Thyroid gland (tissue), 4 donors: ENCODE data around the gene ADAMTS13. TPM values are rescaled to one million over a fixed set of nuclear protein-coding genes. Genes with fewer than 3 reads are reported as not detected.

Experiments
- DNase-seq, 2 donors: peaks; one replicate each; pipeline ENCODE4 v3.0.0-alpha.2; 2019
- H3K27ac ChIP-seq, 3 donors: fragments of 200-600 bp; sonication (generic); 1 replicate in 2 of 3; 2 replicates in 1 of 3; pipeline ENCODE4 v1.5.1; 2016 to 2019; ENCODE audit warnings: mild to moderate bottlenecking in 1 of 3, moderate library complexity in 1 of 3
- H3K27me3 ChIP-seq: fragments of 200-600 bp; sonication (generic); one replicate; pipeline ENCODE4 v1.5.1; 2019
- H3K36me3 ChIP-seq, 2 donors: fragments of 200-600 bp; sonication (generic); one replicate each; pipeline ENCODE4 v1.5.1; 2016 to 2019
- H3K4me1 ChIP-seq, 2 donors: fragments of 200-600 bp; sonication (generic); one replicate each; pipeline ENCODE4 v1.5.1; 2017 to 2019
- H3K4me3 ChIP-seq, 3 donors: fragments of 200-600 bp; sonication (generic); replicated peaks in 1 of 3; 1 replicate in 2 of 3; 2 replicates in 1 of 3; pipeline ENCODE4 v1.5.1; 2016; ENCODE audit warnings: mild to moderate bottlenecking in 1 of 3
- H3K9me3 ChIP-seq: fragments of 200-600 bp; sonication (generic); one replicate; pipeline ENCODE4 v1.5.1; 2017
- CTCF ChIP-seq, 6 experiments: fragments of 200-600 bp in 3 of 6; fragments of 450-650 bp in 3 of 6; sonication (generic) in 3 of 6; IDR thresholded peaks; one replicate each; pipeline ENCODE4 v1.5.1; 2016 to 2019; ENCODE audit warnings: antibody characterized with exemption in 6 of 6, mild to moderate bottlenecking in 2 of 6, inconsistent platforms in 1 of 6, moderate library complexity in 1 of 6
- POLR2A ChIP-seq, 2 donors: fragments of 450-650 bp; IDR thresholded peaks; one replicate each; pipeline ENCODE4 v1.6.1; 2017; ENCODE audit warnings: antibody characterized with exemption in 2 of 2, mild to moderate bottlenecking in 2 of 2, moderate library complexity in 1 of 2
- WGBS, 2 donors: methylation state at CpG; one replicate each; pipeline ENCODE4 v1.1.5; 2017; 5-methylcytosine and 5-hydroxymethylcytosine counted together
- intact Hi-C: fragments of 100-400 bp; cut with DNase I; formaldehyde crosslinking; loops from one replicate; pipeline ENCODE4 v1.15.1; 2023
- total RNA-seq, 4 donors: library from RNA; depleted of rRNA; stranded (reverse); fragments of >200 nt; gene quantifications; one replicate each; pipeline ENCODE4 v1.2.3, GENCODE V29; 2016

Gene ADAMTS13
- total RNA-seq, 4 donors from 2014 or later: 1.5 to 2.8 (median 2.0) TPM

DNA sequence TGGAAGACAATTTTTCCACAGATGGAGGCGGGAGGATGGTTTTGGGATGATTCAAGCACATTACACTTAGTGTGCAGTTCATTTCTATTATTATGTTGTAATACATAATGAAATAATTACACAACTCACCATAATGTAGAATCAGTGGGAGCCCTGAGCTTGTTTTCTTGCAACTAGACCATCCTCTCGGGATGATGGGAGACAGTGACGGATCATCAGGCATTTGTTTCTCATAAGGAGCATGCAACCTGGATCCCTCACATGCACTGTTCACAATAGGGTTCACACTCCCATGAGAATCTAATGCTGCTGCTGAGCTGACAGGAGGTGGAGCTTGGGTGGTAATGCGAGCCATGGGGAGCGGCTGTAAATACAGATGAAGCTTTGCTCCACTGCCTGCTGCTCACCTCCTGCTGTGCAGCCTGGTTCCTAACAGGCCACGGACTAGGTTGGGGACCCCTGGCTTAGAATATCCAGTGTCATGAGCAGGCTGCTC is 44.4 kb upstream of the ADAMTS13 start:
- H3K27ac ChIP-seq: no peak overlapping the region
- H3K4me3 ChIP-seq: no peak overlapping the region
- H3K9me3 ChIP-seq: no peaks in the 10 kb centered on the region
- intact Hi-C loops: loop anchor here (5.0 kb wide), 1 partner anchor 40 kb away; the partner anchor contains the start of gene SURF6
- no peaks in the 10 kb centered on the region for H3K27me3 ChIP-seq
- 73 to 76% methylated on average over 6 of the region's 6 CpGs for WGBS, 2 donors
- TF ChIP-seq CTCF (IDR thresholded peaks at IDR 0.05): no peak
- TF ChIP-seq POLR2A (IDR thresholded peaks at IDR 0.05): no peak
- peaks cover 18 to 25% of the 10 kb centered on the region in 2 donors for H3K4me1 ChIP-seq
- H3K36me3 ChIP-seq: peaks cover 0 to 6% of the 10 kb centered on the region in 2 donors
- DNase-seq: no peak

DNA sequence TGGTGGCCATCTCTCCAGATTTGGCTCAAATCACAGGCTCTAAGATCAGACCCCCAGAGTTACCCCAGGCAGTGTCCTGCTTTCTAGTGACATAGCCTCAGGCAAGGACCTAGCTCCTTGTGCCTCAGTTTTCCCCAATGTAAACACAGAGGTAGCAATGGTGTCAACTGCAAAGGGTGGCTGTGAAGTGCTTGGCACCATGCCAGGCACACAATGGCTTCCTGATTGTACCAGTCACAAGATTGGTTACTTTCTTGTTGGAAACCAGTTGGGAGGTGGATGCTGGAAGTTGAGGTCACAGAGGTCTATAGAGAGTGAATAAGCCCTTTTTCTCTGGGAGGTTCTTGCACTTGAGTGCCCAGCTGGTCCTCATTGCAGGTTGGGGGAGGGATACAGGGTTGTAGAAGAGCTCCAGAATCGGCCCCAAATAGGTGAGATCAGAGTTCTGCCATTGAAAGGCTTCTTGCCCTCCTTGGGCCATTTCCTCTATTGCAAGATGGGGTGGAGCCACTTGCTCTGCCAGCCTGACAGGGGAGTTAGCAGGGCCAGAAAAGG is 43.7 kb upstream of the ADAMTS13 start:
- Histone ChIP-seq H3K36me3 (no peaks in the 10 kb centered on the region), H3K27me3 (no peaks in the 10 kb centered on the region), H3K4me3 (no peak overlapping the region), H3K9me3 (no peaks in the 10 kb centered on the region), H3K4me1 (peaks cover 14 to 18% of the 10 kb centered on the region in 2 donors), H3K27ac (no peak overlapping the region)
- no peak for DNase-seq
- intact Hi-C loops: loop anchor here (5.0 kb wide), 1 partner anchor 41 kb away; the partner anchor contains the start of gene SURF6
- no peak for TF ChIP-seq CTCF (IDR thresholded peaks at IDR 0.05)
- no peak for TF ChIP-seq POLR2A (IDR thresholded peaks at IDR 0.05)
- WGBS, 2 donors: 83 to 93% methylated on average over 1 of the region's 1 CpG

- TF ChIP-seq CTCF (IDR thresholded peaks at IDR 0.05): no peak
- TF ChIP-seq POLR2A (IDR thresholded peaks at IDR 0.05): no peak
Measured at GRCh38 chr9:133379153-133380086, 42.7 kb upstream of the ADAMTS13 start.

GRCh38 chr9:133380734-133381133 is 41.4 kb upstream of the ADAMTS13 start:
- no peak for DNase-seq
- peaks cover 3 to 8% of the 10 kb centered on the region in 2 donors for H3K4me1 ChIP-seq
- no peak overlapping the region for H3K4me3 ChIP-seq
- intact Hi-C loops: no loop called here
- H3K27ac ChIP-seq: no peak overlapping the region
- H3K36me3 ChIP-seq: no peaks in the 10 kb centered on the region
- no peaks in the 10 kb centered on the region for H3K9me3 ChIP-seq
- 82 to 86% methylated on average over 4 of the region's 4 CpGs for WGBS, 2 donors
- H3K27me3 ChIP-seq: no peaks in the 10 kb centered on the region
- TF ChIP-seq POLR2A (IDR thresholded peaks at IDR 0.05) (no peak), CTCF (IDR thresholded peaks at IDR 0.05) (no peak)

More at GRCh38 chr9:133379153-133380086, 42.7 kb upstream of the ADAMTS13 start:
- 94% methylated on average over 11 to 12 of the region's 14 CpGs for WGBS, 2 donors
- H3K27me3 ChIP-seq: no peaks in the 10 kb centered on the region
- no peak overlapping the region for H3K27ac ChIP-seq
- H3K9me3 ChIP-seq: no peaks in the 10 kb centered on the region
- H3K4me1 ChIP-seq: peaks cover 8 to 11% of the 10 kb centered on the region in 2 donors
- no peak overlapping the region for H3K4me3 ChIP-seq
- DNase-seq: no peak
- intact Hi-C loops: loop anchor here (5.0 kb wide), 1 partner anchor 42 kb away; the partner anchor contains the start of gene SURF6
- no peaks in the 10 kb centered on the region for H3K36me3 ChIP-seq
